Mucosa of descending colon (tissue), 3 donors: ENCODE data around the gene HES3. TPM values are rescaled to one million over a fixed set of nuclear protein-coding genes. Genes with fewer than 3 reads are reported as not detected.

Source experiments
- ATAC-seq: fragments of 200-7000 bp; cut with Tn5 transposase; one replicate; pipeline ENCODE4 v1.9.1; 2020; ENCODE audit warnings: mild to moderate bottlenecking, moderate library complexity
- DNase-seq, 3 donors: peaks; one replicate each; pipeline ENCODE4 v3.0.0-alpha.2; 2020
- H3K36me3 ChIP-seq: fragments of 200-600 bp; one replicate; pipeline ENCODE4 v1.8.0; 2021; ENCODE audit warnings: low read depth, mild to moderate bottlenecking
- H3K4me1 ChIP-seq: fragments of 200-600 bp; one replicate; pipeline ENCODE4 v1.8.0; 2021; ENCODE audit warnings: low read depth, mild to moderate bottlenecking
- H3K4me3 ChIP-seq: fragments of 200-600 bp; one replicate; pipeline ENCODE4 v1.8.0; 2021; ENCODE audit warnings: mild to moderate bottlenecking
- H3K9me3 ChIP-seq: fragments of 200-600 bp; one replicate; pipeline ENCODE4 v1.8.0; 2021; ENCODE audit warnings: mild to moderate bottlenecking
- CTCF ChIP-seq: fragments of 200-600 bp; IDR thresholded peaks from one replicate; pipeline ENCODE4 v1.8.0; 2022; ENCODE audit warnings: antibody characterized with exemption, mild to moderate bottlenecking
- intact Hi-C, 2 donors: fragments of 100-400 bp; cut with DNase I in 1 of 2; cut with micrococcal nuclease in 1 of 2; formaldehyde crosslinking; loops; one replicate each; pipeline versions ENCODE4 v1.11.0 to v1.11.1; 2022; cut with DNase I, micrococcal nuclease
- long read RNA-seq, 2 donors: library from polyadenylated mRNA; unstranded; transcript quantifications; one replicate each; pipeline ENCODE4 v2.0.0, GENCODE V29; 2019 to 2021
- total RNA-seq, 3 donors: library from RNA; stranded (reverse); fragmentation: NEBNext Ultra II Directional in 2 of 3; extraction: Animal tissue kit (Norgen Biotek cat#: 25700) in 2 of 3; gene quantifications; one replicate each; pipeline versions ENCODE4 v1.2.1 to v1.2.4, GENCODE V29; 2021 to 2023
- donor health status: DM: no; HTN: no; CAD: no; lungs with moderate emphysema.
- donor health status: DM: no; HTN: no; CAD: no.
- donor health status: DM: no; HTN: yes; CAD: no.

HES3 gene
- not detected for total RNA-seq
- long read RNA-seq, donor 1: 0 reads
- long read RNA-seq, donor 2: 0 reads

GRCh38 chr1:6243993-6244392, at the start of gene HES3:
Gene HES3, plus strand, starts transcription at chr1:6244179. Its CDS starts 187 bp downstream, at chr1:6244366.
- no peak for ATAC-seq

GRCh38 chr1:6197746-6198427, 46.1 kb upstream of the HES3 start:
- intact Hi-C loops: no loop called here
- no peak for ATAC-seq

More at GRCh38 chr1:6243993-6244392, at the start of gene HES3:
- intact Hi-C loops: loop anchor here in 1 of 2 donors (10.0 kb wide), 1 partner anchor 161 kb away; no protein-coding TSS in a partner anchor
- no peak for TF ChIP-seq CTCF
- H3K4me3 ChIP-seq: no peak within 1 kb of the TSS
- no peak for DNase-seq
- no peaks in the 10 kb centered on the region for H3K9me3 ChIP-seq
- H3K4me1 ChIP-seq: peaks cover 18% of the 10 kb centered on the region
- H3K36me3 ChIP-seq: no peaks in the 10 kb centered on the region

GRCh38 chr1:6198646-6199297, 45.2 kb upstream of the HES3 start:
- no peaks in the 10 kb centered on the region for H3K36me3 ChIP-seq
- H3K4me1 ChIP-seq: peaks cover 6% of the 10 kb centered on the region
- ATAC-seq (peak; percentile 35), DNase-seq (peak in 1 of 3 donors; percentile 36)
- TF ChIP-seq CTCF: no peak
- peak overlapping the region; percentile 76 for H3K4me3 ChIP-seq
- H3K9me3 ChIP-seq: no peaks in the 10 kb centered on the region
- intact Hi-C loops: no loop called here

More at GRCh38 chr1:6197746-6198427, 46.1 kb upstream of the HES3 start:
- Histone ChIP-seq H3K4me3 (no peak overlapping the region), H3K36me3 (no peaks in the 10 kb centered on the region), H3K9me3 (no peaks in the 10 kb centered on the region), H3K4me1 (peaks cover 6% of the 10 kb centered on the region)
- DNase-seq: no peak
- no peak for TF ChIP-seq CTCF

GRCh38 chr1:6199298-6200187, 44.4 kb upstream of the HES3 start, which contains the start of gene RPL22:
Gene RPL22, minus strand, starts transcription at chr1:6199595. Its CDS starts 22 bp downstream, at chr1:6199573.
- peak within 1 kb of the TSS; percentile 76 for H3K4me3 ChIP-seq
- DNase-seq: peak; percentile 97 to 100 (median 99)

More at GRCh38 chr1:6199298-6200187, 44.4 kb upstream of the HES3 start, which contains the start of gene RPL22:
- H3K9me3 ChIP-seq: no peaks in the 10 kb centered on the region
- intact Hi-C loops: no loop called here
- H3K36me3 ChIP-seq: no peaks in the 10 kb centered on the region
- peak; percentile 99 for ATAC-seq
- TF ChIP-seq CTCF: no peak
- peaks cover 6% of the 10 kb centered on the region for H3K4me1 ChIP-seq
